Endothelial cell of umbilical vein (primary cell): Measurements from ENCODE around the gene KCNJ18. TPM values are rescaled to one million over a fixed set of nuclear protein-coding genes. Genes with fewer than 3 reads are reported as not detected.
"Not testable (repeated sequence)": the region's sequence is repeated elsewhere in the genome, so short reads cannot be mapped to it uniquely, and the experiment has no call there.

ENCODE experiments used
- BruUV-seq: library from RNA; stranded (reverse); fragments of 400-500 nt; replicated peaks from 2 replicates; lab custom pipeline; 2021; lab: Mats Ljungman, UMichigan
- CTCF ChIA-PET: fragments of 300-600, 350-600 bp; sonication (Branson Sonifier 250); formaldehyde crosslinking; loops from one replicate; lab custom pipeline; 2021; ENCODE audit warnings: antibody characterized with exemption, inconsistent platforms; lab: Charles Lee
- POLR2A ChIA-PET: fragments of 300-600, 350-600 bp; sonication (Branson Sonifier 250); formaldehyde crosslinking; loops from one replicate; lab custom pipeline; 2021; ENCODE audit warnings: antibody characterized with exemption, inconsistent platforms; lab: Charles Lee
- DNase-seq: peaks from one replicate; pipeline ENCODE4 v3.0.0-alpha.2; 2011; ENCODE audit warnings: low read depth, low spot score
- FAIRE-seq: peaks from 2 replicates; lab custom pipeline; 2011; peaks lifted over from hg19 to GRCh38; lab: Jason Lieb, UNC
- H2AFZ ChIP-seq: 2 replicates; pipeline ENCODE4 v1.6.0; 2012; ENCODE audit warnings: low read depth, low read length, control low read depth, inconsistent platforms
- H3K27ac ChIP-seq: 2 replicates; pipeline ENCODE4 v1.5.1; 2011; ENCODE audit warnings: low read depth, mild to moderate bottlenecking, control low read depth, low read length, moderate library complexity; ENCODE audit not compliant: insufficient read depth
- H3K27me3 ChIP-seq, 2 experiments: 2 replicates each; pipeline versions ENCODE4 v1.6.0 to v1.6.1; 2011; ENCODE audit warnings: low read length in 2 of 2, mixed read lengths in 1 of 2; ENCODE audit not compliant: control insufficient read depth in 2 of 2, insufficient read depth in 2 of 2
- H3K36me3 ChIP-seq, 2 experiments: 2 replicates in 1 of 2; 3 replicates in 1 of 2; pipeline ENCODE4 v1.5.1; 2011; ENCODE audit warnings: low read length in 2 of 2, mild to moderate bottlenecking in 1 of 2, moderate library complexity in 1 of 2; ENCODE audit not compliant: control insufficient read depth in 2 of 2, insufficient read depth in 2 of 2; ENCODE audit errors: extremely low read depth in 1 of 2
- H3K4me1 ChIP-seq: 3 replicates; pipeline ENCODE4 v1.5.1; 2011; ENCODE audit warnings: mild to moderate bottlenecking, low read length; ENCODE audit not compliant: control insufficient read depth, insufficient read depth; ENCODE audit errors: extremely low read depth
- H3K4me2 ChIP-seq: 2 replicates; pipeline ENCODE4 v1.6.1; 2011; ENCODE audit warnings: low read length, control low read depth, mixed read lengths; ENCODE audit not compliant: insufficient read depth
- H3K4me3 ChIP-seq, 3 experiments: fragments of 200-600 bp in 1 of 3; sonication (generic), shearing (Covaris generic) in 1 of 3; replicated peaks in 1 of 3; 2 replicates each; pipeline ENCODE4 v1.5.1; 2011 to 2016; ENCODE audit warnings: control low read depth in 3 of 3, low read length in 3 of 3, mild to moderate bottlenecking in 2 of 3, inconsistent platforms in 1 of 3, low read depth in 1 of 3, moderate library complexity in 1 of 3; ENCODE audit not compliant: insufficient read depth in 1 of 3
- H3K79me2 ChIP-seq: 2 replicates; pipeline ENCODE4 v1.6.0; 2012; ENCODE audit warnings: low read length, inconsistent platforms; ENCODE audit not compliant: control insufficient read depth, insufficient read depth
- H3K9ac ChIP-seq: replicated peaks from 2 replicates; pipeline ENCODE3; 2011; ENCODE audit warnings: low read length, control low read depth; ENCODE audit not compliant: insufficient read depth; ENCODE audit errors: extremely low read depth
- H3K9me1 ChIP-seq: replicated peaks from 3 replicates; pipeline ENCODE4 v1.6.0; 2011; ENCODE audit warnings: mild to moderate bottlenecking, low read length; ENCODE audit not compliant: control insufficient read depth, insufficient read depth; ENCODE audit errors: extremely low read depth
- H3K9me3 ChIP-seq: replicated peaks from 2 replicates; pipeline ENCODE4 v1.5.1; 2012; ENCODE audit warnings: low read length, inconsistent platforms; ENCODE audit not compliant: control insufficient read depth, insufficient read depth
- H4K20me1 ChIP-seq: replicated peaks from 2 replicates; pipeline ENCODE3; 2011; ENCODE audit warnings: mild to moderate bottlenecking, low read length; ENCODE audit not compliant: control insufficient read depth, insufficient read depth; ENCODE audit errors: extremely low read depth
- dilution Hi-C: fragments of 300-500 bp; cut with MboI; formaldehyde crosslinking; loops from one replicate; pipeline ENCODE4 v1.15.0; 2019; ENCODE audit warnings: low sequenced_read_pairs; ENCODE audit not compliant: extremely low pct_ligation_motif_present
- intact Hi-C: fragments of 100-400 bp; cut with micrococcal nuclease; formaldehyde crosslinking; loops from one replicate; pipeline ENCODE4 v1.10.0; 2022
- polyA plus RNA-seq, 4 experiments: library from polyadenylated mRNA; depleted of rRNA in 3 of 4; stranded (reverse) in 3 of 4; unstranded in 1 of 4; fragments of >200 nt; gene quantifications; 2 replicates each; pipeline versions ENCODE4 v1.2.1 to v1.2.3, GENCODE V29; 2011 to 2012; ENCODE audit warnings: missing spikeins in 1 of 4
- total RNA-seq: library from RNA; stranded (reverse); gene quantifications from 2 replicates; pipeline ENCODE4 v1.2.3, GENCODE V29; 2021

KCNJ18 gene
- total and polyA plus RNA-seq, 2 donors (not counting 3 experiments of a cell fraction or from before 2014, with no cell fraction given): not detected

- FAIRE-seq, H3K9me3 ChIP-seq, H3K4me3 ChIP-seq, H3K27me3 ChIP-seq, intact Hi-C loops, BruUV-seq, H3K27ac ChIP-seq, CTCF ChIA-PET, dilution Hi-C loops, H3K4me2 ChIP-seq, H3K4me1 ChIP-seq, H3K9ac ChIP-seq, H3K9me1 ChIP-seq, DNase-seq, H4K20me1 ChIP-seq, H3K36me3 ChIP-seq, H3K79me2 ChIP-seq, POLR2A ChIA-PET, H2AFZ ChIP-seq: not testable (repeated sequence)
Observed at GRCh38 chr17:21692704-21693065, 362 bp downstream of the KCNJ18 start.

GRCh38 chr17:21693391-21693796 is 1.1 kb downstream of the KCNJ18 start:
- intact Hi-C loops, dilution Hi-C loops, H3K4me1 ChIP-seq, DNase-seq, FAIRE-seq, CTCF ChIA-PET, H3K27me3 ChIP-seq, H3K9me3 ChIP-seq, BruUV-seq, H2AFZ ChIP-seq, H3K27ac ChIP-seq, H3K36me3 ChIP-seq, H3K79me2 ChIP-seq, H3K9ac ChIP-seq, H4K20me1 ChIP-seq, POLR2A ChIA-PET, H3K9me1 ChIP-seq, H3K4me2 ChIP-seq, H3K4me3 ChIP-seq: not testable (repeated sequence)

GRCh38 chr17:21693937-21694336 is 1.6 kb downstream of the KCNJ18 start:
- POLR2A ChIA-PET, H3K4me3 ChIP-seq, H4K20me1 ChIP-seq, FAIRE-seq, intact Hi-C loops, H3K4me2 ChIP-seq, H3K79me2 ChIP-seq, H3K4me1 ChIP-seq, H3K9me1 ChIP-seq, H3K27ac ChIP-seq, CTCF ChIA-PET, H2AFZ ChIP-seq, DNase-seq, dilution Hi-C loops, H3K27me3 ChIP-seq, H3K36me3 ChIP-seq, BruUV-seq, H3K9me3 ChIP-seq, H3K9ac ChIP-seq: not testable (repeated sequence)

GRCh38 chr17:21696227-21696626 is 3.9 kb downstream of the KCNJ18 start:
- BruUV-seq, H3K4me3 ChIP-seq, DNase-seq, H3K9ac ChIP-seq, CTCF ChIA-PET, H3K36me3 ChIP-seq, H3K27me3 ChIP-seq, H3K9me3 ChIP-seq, H4K20me1 ChIP-seq, intact Hi-C loops, FAIRE-seq, H3K4me1 ChIP-seq, H3K27ac ChIP-seq, H3K79me2 ChIP-seq, H2AFZ ChIP-seq, dilution Hi-C loops, H3K9me1 ChIP-seq, H3K4me2 ChIP-seq, POLR2A ChIA-PET: not testable (repeated sequence)
